HG03064 (cell line): ENCODE results near the gene NDEL1.

Experiments
- ATAC-seq: cut with Tn5 transposase; IDR thresholded peaks from one replicate; pipeline ENCODE4 v1.9.1; 2021; ENCODE audit warnings: low read depth; ENCODE audit not compliant: unreplicated experiment

The NDEL1 gene

GRCh38 chr17:8451933-8452614, 16.4 kb downstream of the NDEL1 start:
- no peak for ATAC-seq

- ATAC-seq, result no peak
Measured at GRCh38 chr17:8453326-8453725, 17.6 kb downstream of the NDEL1 start.

GRCh38 chr17:8455665-8456209, 20.1 kb downstream of the NDEL1 start:
- no peak for ATAC-seq

GRCh38 chr17:8458128-8458527, 22.4 kb downstream of the NDEL1 start:
- no peak for ATAC-seq

- ATAC-seq, result no peak
Measured at GRCh38 chr17:8459107-8459506, 23.4 kb downstream of the NDEL1 start.

GRCh38 chr17:8459831-8460230, 24.1 kb downstream of the NDEL1 start:
- ATAC-seq, result no peak

GRCh38 chr17:8462564-8462963, 26.9 kb downstream of the NDEL1 start:
- no peak for ATAC-seq

- ATAC-seq, result no peak
Measured at GRCh38 chr17:8463099-8463498, 27.4 kb downstream of the NDEL1 start.

- no peak for ATAC-seq
Measured at GRCh38 chr17:8464941-8465340, 29.3 kb downstream of the NDEL1 start.

GRCh38 chr17:8465356-8465755, 29.7 kb downstream of the NDEL1 start:
- ATAC-seq, result no peak

- ATAC-seq, result no peak
Measured at GRCh38 chr17:8465759-8466158, 30.1 kb downstream of the NDEL1 start.

GRCh38 chr17:8466456-8466855, 30.8 kb downstream of the NDEL1 start:
- ATAC-seq, result no peak

GRCh38 chr17:8466873-8467272, 31.2 kb downstream of the NDEL1 start:
- ATAC-seq, result no peak

- ATAC-seq, result no peak
Measured at GRCh38 chr17:8467527-8467926, 31.8 kb downstream of the NDEL1 start.

- no peak for ATAC-seq
Measured at GRCh38 chr17:8468127-8468526, 32.4 kb downstream of the NDEL1 start.

GRCh38 chr17:8468980-8469379, 33.3 kb downstream of the NDEL1 start:
- no peak for ATAC-seq

GRCh38 chr17:8469964-8470363, 34.3 kb downstream of the NDEL1 start:
- ATAC-seq, result no peak

- ATAC-seq, result no peak
Measured at GRCh38 chr17:8470447-8471047, 34.9 kb downstream of the NDEL1 start.

- no peak for ATAC-seq
Measured at GRCh38 chr17:8472663-8473062, 37.0 kb downstream of the NDEL1 start.

GRCh38 chr17:8473451-8474192, 37.9 kb downstream of the NDEL1 start:
- no peak for ATAC-seq

GRCh38 chr17:8474826-8475225, 39.1 kb downstream of the NDEL1 start:
- no peak for ATAC-seq

- no peak for ATAC-seq
Measured at GRCh38 chr17:8475227-8475626, 39.5 kb downstream of the NDEL1 start.
